ENCODE data around the gene TRMT2A.
"Not testable (repeated sequence)": the region's sequence is repeated elsewhere in the genome, so short reads cannot be mapped to it uniquely, and the experiment has no call there.

TRMT2A gene

DNA sequence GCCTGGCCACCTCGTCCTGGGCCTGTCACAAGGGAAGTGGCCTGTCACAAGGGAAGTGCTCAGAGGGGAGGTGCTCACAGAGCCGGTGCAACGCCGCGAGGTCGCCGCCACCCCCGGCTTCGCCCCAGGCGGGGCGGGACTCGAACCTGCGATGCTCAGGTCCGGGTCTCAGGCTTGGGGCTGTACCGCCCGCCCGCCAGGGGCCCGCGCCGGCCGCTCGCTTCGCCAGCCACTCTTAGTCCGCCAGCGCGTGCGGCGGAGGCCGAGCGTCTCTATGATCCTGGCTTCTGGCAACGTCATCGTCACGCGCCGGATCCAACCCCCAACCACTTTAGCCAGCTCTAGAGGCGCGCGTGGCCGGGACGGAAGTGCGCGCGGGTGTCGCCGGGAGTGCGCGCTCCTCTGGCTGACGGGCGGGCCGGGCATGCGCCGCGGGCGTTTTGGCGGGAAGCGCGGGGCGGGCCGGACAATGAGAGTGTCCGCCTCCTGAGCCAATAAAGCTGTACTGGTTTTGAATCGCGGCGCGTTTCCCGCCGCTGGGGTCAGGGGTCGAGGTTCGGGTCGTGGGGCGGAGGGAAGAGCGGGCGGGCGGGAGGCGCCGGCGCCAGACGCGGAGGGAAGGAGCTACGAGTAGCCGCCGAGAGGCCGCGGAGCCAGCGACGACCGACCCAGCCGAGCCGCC is at the start of gene TRMT2A:
TRMT2A (minus strand) TSS at position 276 of the 682 bp plus-strand sequence. CDS start 320 bp downstream, outside the sequence.
- DNase-seq (ENCODE audit: low read depth) = peak; percentile 94

- DNase-seq (ENCODE audit: low read depth) = no peak
Observed at GRCh38 chr22:20166703-20167102, 49.7 kb upstream of the TRMT2A start.

DNA sequence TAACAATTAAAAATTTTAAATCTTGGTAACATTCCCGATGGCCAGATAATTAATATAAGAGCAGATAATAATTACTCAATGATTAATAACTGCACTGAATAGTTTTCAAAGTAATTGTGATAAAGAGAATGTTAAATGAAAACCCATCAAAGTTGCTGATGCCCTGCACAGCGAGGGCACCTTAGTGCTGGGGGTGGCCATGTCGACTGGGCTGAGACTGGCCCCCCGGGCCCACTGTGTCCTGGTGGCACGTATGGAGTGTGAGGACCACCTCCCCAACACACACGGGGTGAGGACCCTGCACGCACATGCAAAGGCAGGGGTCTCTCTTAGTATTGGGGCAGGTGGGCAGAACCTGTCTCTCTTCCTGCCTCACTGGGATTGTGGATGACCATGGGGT is 48.9 kb upstream of the TRMT2A start:
- DNase-seq (ENCODE audit: low read depth) = no peak

DNA sequence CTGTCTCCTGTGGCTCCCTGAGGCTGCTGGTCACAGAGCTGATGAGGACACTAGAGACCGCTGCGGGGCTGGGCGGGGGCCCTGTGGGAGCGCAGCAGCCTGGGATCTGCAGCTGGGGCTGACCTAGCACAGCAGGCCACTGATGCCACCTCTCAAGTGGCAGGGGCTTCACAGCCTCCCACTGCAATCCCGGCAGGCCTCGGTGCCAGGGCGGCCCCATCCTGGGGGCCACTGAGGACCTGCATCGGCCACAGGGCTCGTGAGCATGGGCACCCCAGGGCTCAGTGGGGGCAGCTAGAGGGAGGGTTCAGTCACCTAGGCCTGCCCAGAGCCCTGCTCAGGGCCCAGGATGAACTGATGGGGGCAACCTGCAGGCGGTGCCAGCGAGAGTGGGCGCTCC is 48.4 kb upstream of the TRMT2A start:
- DNase-seq (ENCODE audit: low read depth) = no peak

- DNase-seq (ENCODE audit: low read depth) = no peak
Observed at GRCh38 chr22:20164863-20165262, 47.8 kb upstream of the TRMT2A start.

GRCh38 chr22:20160041-20160440 is 43.0 kb upstream of the TRMT2A start:
- DNase-seq (ENCODE audit: low read depth) = no peak

DNA sequence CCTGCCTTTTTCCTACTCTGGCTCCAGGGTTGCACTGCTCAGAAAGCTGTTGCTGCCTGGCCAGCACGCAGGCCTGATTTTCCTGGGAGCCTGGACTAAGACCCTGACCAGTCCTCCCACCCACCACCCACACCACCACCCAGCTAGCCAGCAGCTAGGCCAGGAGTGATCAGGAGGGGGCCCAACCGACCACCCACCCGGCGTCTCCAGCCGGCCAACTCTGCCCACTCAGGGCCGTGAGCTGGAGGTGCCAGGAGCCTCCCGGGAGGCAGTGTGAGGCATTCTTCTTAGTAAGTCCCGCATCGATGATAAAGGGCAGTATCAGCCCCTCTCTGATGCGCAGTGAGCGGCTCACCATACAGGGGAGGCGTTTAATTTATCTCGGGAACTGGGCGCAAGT is 42.5 kb upstream of the TRMT2A start:
- DNase-seq (ENCODE audit: low read depth) = not testable (repeated sequence)

- DNase-seq (ENCODE audit: low read depth) = no peak
Observed at GRCh38 chr22:20159076-20159475, 42.0 kb upstream of the TRMT2A start.

- no peak for DNase-seq (ENCODE audit: low read depth)
Observed at GRCh38 chr22:20158391-20159036, 41.5 kb upstream of the TRMT2A start.

DNA sequence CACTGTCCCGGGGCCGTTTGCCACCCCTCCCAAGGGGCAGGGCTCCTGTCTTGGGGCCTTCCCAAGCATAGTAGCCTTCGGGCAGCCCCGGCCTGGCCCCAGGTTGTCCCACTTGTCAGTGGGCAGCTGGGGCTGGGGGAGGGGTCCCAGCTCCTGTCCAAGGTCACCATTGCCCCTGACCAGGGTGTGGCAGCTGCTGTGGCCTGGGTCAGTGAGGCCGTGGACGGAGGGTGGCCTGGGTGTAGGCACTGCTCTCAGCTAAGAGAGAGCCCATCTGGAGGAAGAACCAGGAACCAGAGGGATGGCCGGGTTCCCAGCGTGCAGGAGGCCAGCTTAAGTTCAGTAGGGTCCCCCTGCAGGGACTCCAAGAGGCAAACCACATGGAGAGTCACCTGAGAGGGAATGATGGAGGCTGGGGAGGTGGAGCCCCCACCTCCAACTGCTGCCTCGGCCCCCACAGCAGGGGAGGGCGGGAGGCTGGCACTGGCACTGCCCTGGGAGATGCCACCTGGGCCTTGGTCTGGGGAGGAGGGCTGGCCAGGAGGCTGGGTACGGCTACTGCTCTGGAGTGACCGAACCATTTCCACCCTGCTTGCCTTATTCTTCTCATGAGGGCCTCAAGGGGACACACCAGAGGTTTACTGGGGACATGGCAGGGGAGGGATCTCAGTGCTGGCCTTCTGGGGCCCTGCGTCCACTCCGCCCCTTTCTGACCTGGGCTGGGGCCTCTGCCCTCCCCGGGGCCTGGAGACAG is 40.6 kb upstream of the TRMT2A start:
- no peak for DNase-seq (ENCODE audit: low read depth)

GRCh38 chr22:20156611-20157429 is 39.8 kb upstream of the TRMT2A start:
- DNase-seq (ENCODE audit: low read depth) = peak; percentile 86

DNA sequence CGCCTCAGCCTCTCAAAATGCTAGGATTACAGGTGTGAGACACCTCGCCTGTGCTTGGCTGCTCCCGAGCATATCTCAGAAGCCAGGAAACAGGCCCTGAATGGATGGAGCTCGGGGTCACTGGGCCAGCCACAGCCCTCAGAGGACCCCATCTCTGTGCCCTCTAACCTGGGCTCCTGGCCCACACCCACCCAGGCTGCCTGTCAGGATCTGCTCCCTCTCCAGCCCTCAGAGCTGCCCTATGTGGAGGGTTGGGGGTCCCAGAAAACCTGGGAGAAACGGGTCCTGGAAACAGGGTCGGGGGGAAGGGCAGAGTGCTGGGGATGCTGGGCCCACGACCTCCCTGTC is 39.0 kb upstream of the TRMT2A start:
- DNase-seq (ENCODE audit: low read depth) = no peak

DNA sequence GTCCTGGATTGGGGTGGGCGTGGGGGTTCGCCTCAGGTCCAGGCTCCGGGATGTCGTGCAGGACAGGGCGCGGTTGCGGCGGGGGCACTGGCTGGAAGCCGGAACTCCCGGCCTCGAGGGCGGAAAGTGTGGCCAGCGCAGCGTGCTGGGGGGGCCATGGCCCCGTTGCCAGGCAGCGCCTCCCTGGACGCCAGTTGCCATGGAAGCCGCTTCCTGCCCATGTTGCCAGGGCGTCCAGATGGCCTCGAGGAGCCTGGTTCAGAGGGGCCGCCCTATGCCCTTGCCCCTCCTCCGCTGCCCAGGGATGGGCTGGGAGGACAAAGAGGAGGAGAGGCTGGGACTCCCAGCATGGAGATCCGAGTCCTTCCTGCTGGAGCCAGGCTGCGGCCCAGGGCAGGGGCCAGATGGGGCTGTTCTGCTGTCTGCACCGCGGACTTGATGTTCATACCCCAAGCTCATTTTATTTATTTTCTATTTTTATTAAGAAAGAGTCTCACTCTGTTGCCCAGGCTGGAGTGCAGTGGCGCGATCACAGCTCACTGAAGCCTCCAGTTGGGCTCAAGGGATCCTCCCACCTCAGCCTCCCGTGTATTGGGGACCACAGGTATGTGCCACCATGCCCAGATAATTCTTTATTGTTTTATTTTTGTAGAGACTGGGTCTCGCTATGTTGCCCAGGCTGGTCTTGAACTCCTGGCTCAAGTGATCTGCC is 38.5 kb upstream of the TRMT2A start:
- DNase-seq (ENCODE audit: low read depth) = no peak

DNA sequence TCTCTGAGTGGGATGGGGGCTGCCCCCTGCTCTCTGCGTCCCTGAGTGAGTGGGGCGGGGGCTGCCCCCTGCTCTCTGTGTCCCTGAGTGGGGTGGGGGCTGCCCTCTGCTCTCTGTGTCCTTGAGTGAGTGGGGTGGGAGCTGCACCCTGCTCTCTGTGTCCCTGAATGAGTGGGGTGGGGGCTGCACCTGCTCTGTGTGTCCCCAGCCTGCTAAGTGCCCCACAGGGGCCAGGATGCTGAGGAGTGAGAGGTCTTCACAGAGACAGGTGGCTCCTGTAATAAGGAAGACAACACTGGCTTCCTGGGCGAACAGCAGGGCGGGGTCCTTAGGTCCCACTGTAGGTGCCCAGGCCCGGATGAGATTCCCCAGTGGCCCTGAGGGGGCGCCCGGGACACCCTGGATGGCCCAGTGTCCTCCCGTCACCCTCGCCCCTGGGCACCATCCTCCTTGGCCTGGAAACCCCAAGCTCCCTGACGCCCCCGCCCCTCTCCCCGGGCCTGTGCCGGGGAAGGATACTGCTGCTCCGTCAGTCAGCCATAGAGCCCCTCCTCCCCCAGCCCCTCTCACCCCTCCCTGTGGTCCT is 37.7 kb upstream of the TRMT2A start:
- no peak for DNase-seq (ENCODE audit: low read depth)

- DNase-seq (ENCODE audit: low read depth) = no peak
Observed at GRCh38 chr22:20153945-20154344, 36.9 kb upstream of the TRMT2A start.

DNA sequence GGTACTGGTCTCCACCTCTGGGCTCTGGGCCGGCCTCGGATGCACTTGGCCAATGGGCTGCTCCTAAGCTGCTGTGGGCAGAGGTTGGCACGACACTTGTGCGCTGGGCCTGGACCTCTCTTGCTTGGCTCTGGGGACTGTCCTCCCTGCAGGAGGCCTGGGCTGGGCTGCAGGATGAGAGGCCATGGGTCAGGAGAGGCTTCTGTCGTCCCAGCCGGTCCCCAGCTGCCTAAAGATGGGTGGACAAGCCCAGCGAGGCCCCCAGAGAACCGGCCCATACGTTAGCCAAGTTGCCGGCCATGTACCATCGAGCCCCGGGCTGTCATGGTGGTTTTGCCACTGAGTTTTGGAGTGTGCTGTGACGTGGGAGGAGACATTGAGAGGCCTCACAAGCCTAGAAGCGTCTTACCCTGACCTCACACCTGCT is 35.5 kb upstream of the TRMT2A start:
- DNase-seq (ENCODE audit: low read depth) = no peak

- DNase-seq (ENCODE audit: low read depth) = no peak
Observed at GRCh38 chr22:20151276-20151588, 34.2 kb upstream of the TRMT2A start.

- no peak for DNase-seq (ENCODE audit: low read depth)
Observed at GRCh38 chr22:20150381-20151275, 33.6 kb upstream of the TRMT2A start, which contains the start of gene CCDC188. Gene CCDC188 (minus strand): TSS chr22:20151055. CDS start chr22:20150986, 69 bp downstream.

- no peak for DNase-seq (ENCODE audit: low read depth)
Observed at GRCh38 chr22:20149257-20150250, 32.5 kb upstream of the TRMT2A start.
